NCI-H510A (cell line): Measurements from ENCODE around the gene GLUL.
"Not testable (repeated sequence)": the region's sequence is repeated elsewhere in the genome, so short reads cannot be mapped to it uniquely, and the experiment has no call there.

Experiments
- DNase-seq: peaks from one replicate; lab custom pipeline; 2025; lab: John Stamatoyannopoulos, UW

GLUL gene

GRCh38 chr1:182394055-182394775, 2.6 kb upstream of the GLUL start:
- DNase-seq = no peak

- no peak for DNase-seq
Observed at GRCh38 chr1:182392050-182393028, 749 bp upstream of the GLUL start.

GRCh38 chr1:182391028-182391361, 595 bp downstream of the GLUL start:
- no peak for DNase-seq

GRCh38 chr1:182389619-182390047, 2.0 kb downstream of the GLUL start:
- DNase-seq = no peak

GRCh38 chr1:182388392-182389134, 3.0 kb downstream of the GLUL start:
- no peak for DNase-seq

- no peak for DNase-seq
Observed at GRCh38 chr1:182387566-182387965, 4.0 kb downstream of the GLUL start.

GRCh38 chr1:182386980-182387379, 4.6 kb downstream of the GLUL start:
- DNase-seq = no peak

- no peak for DNase-seq
Observed at GRCh38 chr1:182385885-182386853, 5.4 kb downstream of the GLUL start.

- DNase-seq = no peak
Observed at GRCh38 chr1:182384387-182384960, 7.1 kb downstream of the GLUL start.

GRCh38 chr1:182383934-182384333, 7.7 kb downstream of the GLUL start:
- DNase-seq = no peak

- no peak for DNase-seq
Observed at GRCh38 chr1:182383037-182383661, 8.4 kb downstream of the GLUL start.

- DNase-seq = no peak
Observed at GRCh38 chr1:182381962-182382819, 9.4 kb downstream of the GLUL start.

GRCh38 chr1:182380199-182380598, 11.4 kb downstream of the GLUL start:
- DNase-seq = no peak

GRCh38 chr1:182379781-182380180, 11.8 kb downstream of the GLUL start:
- DNase-seq = not testable (repeated sequence)

GRCh38 chr1:182376936-182377574, 14.5 kb downstream of the GLUL start:
- DNase-seq = no peak

GRCh38 chr1:182374101-182374834, 17.3 kb downstream of the GLUL start:
- no peak for DNase-seq

- DNase-seq = no peak
Observed at GRCh38 chr1:182370532-182370931, 21.1 kb downstream of the GLUL start.

GRCh38 chr1:182368903-182369302, 22.7 kb downstream of the GLUL start:
- no peak for DNase-seq
